Ovary (tissue), 3 donors: Measurements from ENCODE around the gene EPHB1.

ENCODE experiments used
- CTCF ChIP-seq, 3 donors: fragments of 450-650 bp in 2 of 3; fragments of 200-600 bp in 1 of 3; IDR thresholded peaks; one replicate each; pipeline versions ENCODE4 v1.5.1 to v1.8.0; 2016 to 2022; ENCODE audit warnings: antibody characterized with exemption in 3 of 3, mild to moderate bottlenecking in 1 of 3
- EP300 ChIP-seq: sonication (generic); formaldehyde crosslinking; IDR thresholded peaks from one replicate; pipeline ENCODE4 v1.6.1; 2017; ENCODE audit warnings: antibody characterized with exemption
- POLR2A ChIP-seq: fragments of 450-650 bp; IDR thresholded peaks from one replicate; pipeline ENCODE4 v1.6.1; 2017; ENCODE audit warnings: antibody characterized with exemption, mild to moderate bottlenecking, moderate library complexity
- donor health status: DM: no; HTN: no; CAD: no.

- TF ChIP-seq EP300 (no peak), CTCF (IDR thresholded peaks at IDR 0.05) (no peak), POLR2A (no peak)
Measured at GRCh38 chr3:134810052-134810435, 15.0 kb downstream of the EPHB1 start.
